Measurements from ENCODE around the gene NAPSA.

Gene NAPSA

GRCh38 chr19:50314724-50315708 is 50.4 kb downstream of the NAPSA start:
- no peak for DNase-seq (ENCODE audit: low read depth)

GRCh38 chr19:50313812-50314536 is 51.5 kb downstream of the NAPSA start:
- no peak for DNase-seq (ENCODE audit: low read depth)

GRCh38 chr19:50312967-50313811 is 52.2 kb downstream of the NAPSA start:
- DNase-seq (ENCODE audit: low read depth) = no peak

DNA sequence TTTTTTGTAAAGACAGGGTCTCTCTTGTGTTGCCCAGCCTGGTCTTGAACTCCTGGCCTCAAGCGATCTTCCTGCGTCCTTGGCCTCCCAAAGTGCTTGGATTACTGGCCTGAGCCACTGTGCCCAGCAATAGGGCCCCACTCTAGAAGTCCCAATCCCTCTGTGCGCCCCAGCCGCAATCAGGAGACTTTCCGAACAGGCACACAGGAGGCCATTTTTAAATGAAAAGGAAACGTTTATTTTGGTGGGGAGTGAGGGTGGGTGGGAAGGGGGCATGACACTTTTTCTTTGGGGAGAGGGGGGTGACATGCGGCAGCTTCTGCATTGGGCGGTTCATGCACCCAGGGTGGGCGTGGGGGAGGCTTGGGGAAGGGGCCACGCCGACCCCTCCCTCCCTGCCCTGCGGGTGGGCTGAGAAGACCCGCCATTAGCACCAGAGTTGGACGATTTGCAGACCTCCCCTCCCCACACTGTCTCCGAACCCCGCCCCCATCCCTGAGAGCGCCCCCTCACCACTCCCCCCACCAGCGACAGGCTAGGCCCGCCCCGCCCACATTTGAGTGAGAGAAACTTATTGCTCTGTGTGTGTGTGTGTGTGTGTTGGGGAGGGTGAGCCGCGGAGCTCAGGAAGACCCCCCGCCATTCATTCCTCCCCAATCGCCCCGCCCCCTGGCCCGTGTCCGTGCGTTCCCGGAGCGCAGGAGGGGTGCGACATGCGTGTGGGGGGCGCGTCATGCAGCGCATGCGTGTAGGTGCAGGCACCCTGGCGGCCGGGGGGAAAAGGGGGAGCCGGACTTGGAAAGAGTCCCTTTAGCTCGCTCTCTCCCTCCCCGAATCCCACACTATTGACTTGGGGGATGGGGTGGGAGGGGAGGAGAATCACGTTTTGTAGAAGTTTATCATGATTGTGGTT is 53.5 kb downstream of the NAPSA start:
- DNase-seq (ENCODE audit: low read depth) = no peak

- DNase-seq (ENCODE audit: low read depth) = no peak
Observed at GRCh38 chr19:50310759-50311465, 54.5 kb downstream of the NAPSA start.

DNA sequence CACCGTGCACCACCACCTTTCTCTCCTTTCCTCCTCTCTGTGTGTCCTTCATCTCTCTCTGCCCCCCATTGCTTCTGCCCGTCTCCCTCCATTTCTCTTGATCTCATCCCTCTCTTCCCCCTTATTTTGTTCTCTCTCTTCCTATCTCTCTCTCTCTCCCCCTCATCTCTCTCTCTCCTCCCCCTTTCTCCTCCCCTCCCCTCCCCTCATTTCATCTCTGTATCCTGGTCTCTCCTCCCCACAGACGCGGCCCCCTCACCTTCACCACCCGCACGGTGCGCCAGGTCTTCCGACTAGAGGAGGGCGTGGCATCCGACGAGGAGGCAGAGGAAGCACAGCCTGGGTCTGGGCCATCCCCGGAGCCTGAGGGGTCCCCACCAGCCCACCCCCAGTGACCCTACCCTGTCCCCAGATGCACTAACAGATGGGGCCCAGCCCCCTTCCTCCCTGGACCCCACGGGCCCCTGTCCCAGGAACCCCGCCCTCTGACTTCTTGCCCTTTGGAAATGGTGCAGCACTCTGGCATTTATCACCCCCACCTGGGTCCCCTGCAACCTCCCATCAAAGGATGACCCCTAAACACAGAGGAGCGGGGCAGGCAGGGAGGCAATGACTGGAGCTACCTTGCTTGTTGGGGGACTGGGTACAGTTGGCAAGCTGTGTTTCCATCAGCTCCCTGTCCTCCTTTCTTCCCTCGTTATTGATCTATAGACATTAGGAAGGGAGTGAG is 55.9 kb downstream of the NAPSA start:
- DNase-seq (ENCODE audit: low read depth) = no peak

- DNase-seq (ENCODE audit: low read depth) = no peak
Observed at GRCh38 chr19:50308991-50309390, 56.4 kb downstream of the NAPSA start.

Data from CMK (cell line).